Measurements from ENCODE around the gene OR11H6.
"Not testable (repeated sequence)": the region's sequence is repeated elsewhere in the genome, so short reads cannot be mapped to it uniquely, and the experiment has no call there.

- TF ChIP-seq CTCF, POLR2A (IDR thresholded peaks at IDR 0.05): not testable (repeated sequence)
These were observed 11.1 kb upstream of the OR11H6 start for GRCh38 chr14:20212406-20212805.

All from breast epithelium (tissue), 3 donors.